ENCODE results near the gene YY1. TPM values are rescaled to one million over a fixed set of nuclear protein-coding genes. Genes with fewer than 3 reads are reported as not detected.

The YY1 gene
- total and polyA plus RNA-seq, 9 of the 15 experiments (the other 6 are each of a cell fraction or from before 2014, with no cell fraction given), result 20.8 to 74.2 (median 46.7) TPM

DNA sequence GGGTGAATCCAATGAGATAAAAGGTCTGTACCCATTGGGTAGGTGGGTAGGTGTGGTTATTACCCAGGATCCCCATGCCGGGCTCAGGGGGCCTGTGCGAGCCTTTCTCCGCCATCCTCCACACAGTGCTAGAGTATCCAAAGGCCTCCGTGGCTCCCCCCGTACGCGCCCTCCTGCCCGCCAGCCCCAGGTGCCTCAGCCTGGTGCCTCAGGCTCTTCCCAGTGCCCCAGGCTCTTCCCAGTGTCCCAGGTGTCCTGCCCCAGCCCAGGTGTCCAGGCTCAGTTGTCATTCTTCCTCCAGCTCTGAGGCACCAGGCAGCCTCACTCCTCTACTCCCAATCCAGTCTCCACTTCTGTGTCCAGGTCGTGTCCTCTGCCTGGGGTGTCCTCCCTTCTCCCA lies 27.6 kb upstream of the YY1 start:
- Histone ChIP-seq H3K4me1 (replicated peaks in 1 of 2; ENCODE audit: control insufficient read depth in 2 of 2, insufficient read depth in 2 of 2, low read length in 2 of 2) (peaks cover 19 to 32% of the 10 kb centered on the region in 2 experiments), H3K27ac (ENCODE audit: extremely low read depth, low read depth, low read length) (no peak overlapping the region), H3K9ac (ENCODE audit: insufficient read depth in 1 of 2, low read depth in 2 of 2, low read length in 2 of 2) (no peak overlapping the region), H2AFZ (ENCODE audit: low read depth, low read length) (no peak overlapping the region), H3K9me1 (ENCODE audit: control insufficient read depth, insufficient read depth, low read length) (no peaks in the 10 kb centered on the region), H3K4me3 (no peak overlapping the region), H4K20me1 (replicated peaks; ENCODE audit: control insufficient read depth, insufficient read depth, low read length) (no peaks in the 10 kb centered on the region), H3K27me3 (ENCODE audit: control insufficient read depth in 2 of 2, insufficient read depth in 2 of 2, low read length in 2 of 2) (no peaks in the 10 kb centered on the region), H3K79me2 (ENCODE audit: control insufficient read depth, insufficient read depth, low read length) (peaks cover 16% of the 10 kb centered on the region), H3K4me2 (ENCODE audit: insufficient read depth, low read length) (no peak overlapping the region), H3K9me3 (replicated peaks; ENCODE audit: control insufficient read depth, insufficient read depth, low read depth, low read length) (no peaks in the 10 kb centered on the region; the same call in 1 of the 2 replicates), H3K36me3 (ENCODE audit: control insufficient read depth, insufficient read depth, low read length) (no peaks in the 10 kb centered on the region)
- ChIA-PET POLR2A (interaction anchor here (0.6 to 1.2 kb wide), 2 partner anchors 10 to 853 kb away, joined by 3 to 4 read pairs; no protein-coding TSS in a partner anchor), CTCF (ENCODE audit: low intra/inter-chr PET ratio) (no interaction called here)
- FAIRE-seq (no peak), DNase-seq (ENCODE audit: extremely low read depth in 1 of 4, low spot score in 3 of 4) (no peak), ATAC-seq (no peak)
- no TSS peak for BruUV-seq (replicated peaks)
- in situ Hi-C loops (cut with MboI) (no loop called here), intact Hi-C loops (cut with micrococcal nuclease) (no loop called here)
- TF ChIP-seq, protein P1, sequence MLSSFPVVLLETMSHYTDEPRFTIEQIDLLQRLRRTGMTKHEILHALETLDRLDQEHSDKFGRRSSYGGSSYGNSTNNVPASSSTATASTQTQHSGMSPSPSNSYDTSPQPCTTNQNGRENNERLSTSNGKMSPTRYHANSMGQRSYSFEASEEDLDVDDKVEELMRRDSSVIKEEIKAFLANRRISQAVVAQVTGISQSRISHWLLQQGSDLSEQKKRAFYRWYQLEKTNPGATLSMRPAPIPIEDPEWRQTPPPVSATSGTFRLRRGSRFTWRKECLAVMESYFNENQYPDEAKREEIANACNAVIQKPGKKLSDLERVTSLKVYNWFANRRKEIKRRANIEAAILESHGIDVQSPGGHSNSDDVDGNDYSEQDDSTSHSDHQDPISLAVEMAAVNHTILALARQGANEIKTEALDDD (IDR thresholded peaks at IDR 0.05), result no peak
- TF ChIP-seq, protein P2, sequence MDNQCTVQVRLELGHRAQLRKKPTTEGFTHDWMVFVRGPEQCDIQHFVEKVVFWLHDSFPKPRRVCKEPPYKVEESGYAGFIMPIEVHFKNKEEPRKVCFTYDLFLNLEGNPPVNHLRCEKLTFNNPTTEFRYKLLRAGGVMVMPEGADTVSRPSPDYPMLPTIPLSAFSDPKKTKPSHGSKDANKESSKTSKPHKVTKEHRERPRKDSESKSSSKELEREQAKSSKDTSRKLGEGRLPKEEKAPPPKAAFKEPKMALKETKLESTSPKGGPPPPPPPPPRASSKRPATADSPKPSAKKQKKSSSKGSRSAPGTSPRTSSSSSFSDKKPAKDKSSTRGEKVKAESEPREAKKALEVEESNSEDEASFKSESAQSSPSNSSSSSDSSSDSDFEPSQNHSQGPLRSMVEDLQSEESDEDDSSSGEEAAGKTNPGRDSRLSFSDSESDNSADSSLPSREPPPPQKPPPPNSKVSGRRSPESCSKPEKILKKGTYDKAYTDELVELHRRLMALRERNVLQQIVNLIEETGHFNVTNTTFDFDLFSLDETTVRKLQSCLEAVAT (IDR thresholded peaks at IDR 0.05), result no peak
- TF ChIP-seq CEBPB (tag; IDR thresholded peaks at IDR 0.05), result no peak
- no peak for TF ChIP-seq TGIF2 (CRISPR knock-in tag; IDR thresholded peaks at IDR 0.05)
- TF ChIP-seq ESRRA (IDR thresholded peaks at IDR 0.05; ENCODE audit: borderline replicate concordance, low read depth), result no peak
- no peak for TF ChIP-seq HNRNPUL1 (IDR thresholded peaks at IDR 0.05; ENCODE audit: low read length)
- TF ChIP-seq FOSL1 (tag; conservative IDR thresholded peaks at IDR 0.05), result no peak
- 62% methylated on average over 3 of the region's 9 CpGs for WGBS (ENCODE audit: insufficient coverage, low coverage, missing lambda C conversion rate)
